ENCODE measurements around the gene DNAH12. TPM values are rescaled to one million over a fixed set of nuclear protein-coding genes. Genes with fewer than 3 reads are reported as not detected.

Gene DNAH12
- polyA plus RNA-seq, 1 of the 3 experiments (the other 2 are of a cell fraction): 0.03 TPM

DNA sequence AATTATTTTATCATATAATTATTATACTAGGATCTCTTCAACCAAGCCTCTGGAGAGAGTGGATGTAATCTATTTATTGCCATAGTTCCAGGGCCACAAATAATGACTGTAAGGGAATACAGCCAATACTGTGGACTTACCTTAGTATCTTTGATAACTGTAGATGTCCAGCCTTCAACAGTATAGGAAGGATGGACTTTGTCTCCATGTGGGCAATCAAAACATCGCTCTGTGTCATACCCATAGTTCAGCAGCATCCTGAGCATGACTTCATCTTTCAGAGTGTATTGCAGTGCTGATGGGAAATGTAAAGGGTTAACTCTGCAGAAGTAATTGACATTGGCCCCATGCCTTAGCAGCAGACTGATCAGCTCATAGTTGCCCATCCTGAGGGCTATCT is 265.9 kb downstream of the DNAH12 start:
- Histone ChIP-seq H3K27me3 (ENCODE audit: insufficient read depth) (no peaks in the 10 kb centered on the region), H4K20me1 (ENCODE audit: insufficient read depth) (no peaks in the 10 kb centered on the region), H3K4me3 (ENCODE audit: low read depth in 2 of 2, low read length in 1 of 2) (no peak overlapping the region), H2AFZ (ENCODE audit: low read depth) (no peak overlapping the region), H3K9me2 (no peaks in the 10 kb centered on the region), H3K9ac (no peak overlapping the region), H3K79me2 (ENCODE audit: insufficient read depth) (no peaks in the 10 kb centered on the region; the same call in 1 of the 2 replicates), H3K4me1 (ENCODE audit: control insufficient read depth in 1 of 2, insufficient read depth in 2 of 2, low read depth in 1 of 2, low read length in 1 of 2) (no peaks in the 10 kb centered on the region; a peak in 1 of 4 replicates), H3F3A (replicated peaks; ENCODE audit: insufficient read depth) (no peaks in the 10 kb centered on the region), H3K4me2 (no peak overlapping the region), H3K36me3 (replicated peaks in 1 of 2; ENCODE audit: control insufficient read depth in 1 of 2, insufficient read depth in 2 of 2, low read length in 1 of 2) (peaks cover 6 to 16% of the 10 kb centered on the region in 2 experiments), H3K9me3 (no peaks in the 10 kb centered on the region), H3K27ac (ENCODE audit: low read depth in 2 of 2, low read length in 1 of 2) (no peak overlapping the region)
- TF ChIP-seq, protein P1, sequence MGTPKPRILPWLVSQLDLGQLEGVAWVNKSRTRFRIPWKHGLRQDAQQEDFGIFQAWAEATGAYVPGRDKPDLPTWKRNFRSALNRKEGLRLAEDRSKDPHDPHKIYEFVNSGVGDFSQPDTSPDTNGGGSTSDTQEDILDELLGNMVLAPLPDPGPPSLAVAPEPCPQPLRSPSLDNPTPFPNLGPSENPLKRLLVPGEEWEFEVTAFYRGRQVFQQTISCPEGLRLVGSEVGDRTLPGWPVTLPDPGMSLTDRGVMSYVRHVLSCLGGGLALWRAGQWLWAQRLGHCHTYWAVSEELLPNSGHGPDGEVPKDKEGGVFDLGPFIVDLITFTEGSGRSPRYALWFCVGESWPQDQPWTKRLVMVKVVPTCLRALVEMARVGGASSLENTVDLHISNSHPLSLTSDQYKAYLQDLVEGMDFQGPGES (IDR thresholded peaks at IDR 0.05; ENCODE audit: low read depth, low read length): no peak
- TF ChIP-seq, protein P2, sequence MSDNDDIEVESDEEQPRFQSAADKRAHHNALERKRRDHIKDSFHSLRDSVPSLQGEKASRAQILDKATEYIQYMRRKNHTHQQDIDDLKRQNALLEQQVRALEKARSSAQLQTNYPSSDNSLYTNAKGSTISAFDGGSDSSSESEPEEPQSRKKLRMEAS (IDR thresholded peaks at IDR 0.05; ENCODE audit: low read depth): no peak
- no peak for TF ChIP-seq RFX5 (IDR thresholded peaks at IDR 0.05; ENCODE audit: low read length)
- TF ChIP-seq EP300 (IDR thresholded peaks at IDR 0.05; ENCODE audit: borderline replicate concordance in 1 of 2, low read depth in 1 of 2, low read length in 1 of 2): no peak
- no peak for DNase-seq
- 100% methylated on average over 1 of the region's 1 CpG for WGBS (ENCODE audit: low lambda C conversion rate)
- ChIA-PET CTCF (no interaction called here), POLR2A (no interaction called here)

DNA sequence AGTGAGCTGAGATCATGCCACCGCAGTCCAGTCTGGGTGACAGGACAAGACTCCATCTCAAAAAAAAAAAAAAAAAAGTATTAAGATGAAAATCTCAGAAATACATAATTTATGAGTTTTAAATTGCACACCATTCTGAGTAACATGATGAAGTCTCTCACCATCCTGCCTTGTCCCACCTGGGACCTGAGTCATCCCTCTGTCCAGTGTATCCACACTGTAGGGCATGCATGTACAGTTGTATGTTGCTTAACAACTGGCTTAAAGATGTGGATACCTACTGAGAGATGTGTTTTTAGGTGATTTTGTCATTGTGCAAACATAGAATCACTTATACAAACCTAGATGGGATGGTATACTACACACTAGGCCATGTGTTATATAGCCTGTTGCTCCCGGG is 268.8 kb downstream of the DNAH12 start:
- Histone ChIP-seq H3F3A (replicated peaks; ENCODE audit: insufficient read depth) (no peaks in the 10 kb centered on the region), H4K20me1 (ENCODE audit: insufficient read depth) (no peaks in the 10 kb centered on the region), H3K4me3 (ENCODE audit: low read depth in 2 of 2, low read length in 1 of 2) (no peak overlapping the region), H3K4me2 (no peak overlapping the region), H2AFZ (ENCODE audit: low read depth) (no peak overlapping the region), H3K9me2 (no peaks in the 10 kb centered on the region), H3K27ac (ENCODE audit: low read depth in 2 of 2, low read length in 1 of 2) (no peak overlapping the region), H3K27me3 (ENCODE audit: insufficient read depth) (no peaks in the 10 kb centered on the region), H3K9me3 (no peaks in the 10 kb centered on the region), H3K36me3 (replicated peaks in 1 of 2; ENCODE audit: control insufficient read depth in 1 of 2, insufficient read depth in 2 of 2, low read length in 1 of 2) (peaks cover 27 to 37% of the 10 kb centered on the region in 2 experiments), H3K4me1 (ENCODE audit: control insufficient read depth in 1 of 2, insufficient read depth in 2 of 2, low read depth in 1 of 2, low read length in 1 of 2) (no peaks in the 10 kb centered on the region), H3K79me2 (ENCODE audit: insufficient read depth) (no peaks in the 10 kb centered on the region; the same call in 1 of the 2 replicates), H3K9ac (no peak overlapping the region)
- TF ChIP-seq JUND (IDR thresholded peaks at IDR 0.05) (no peak), EP300 (IDR thresholded peaks at IDR 0.05; ENCODE audit: borderline replicate concordance in 1 of 2, low read depth in 1 of 2, low read length in 1 of 2) (no peak), NRF1 (IDR thresholded peaks at IDR 0.05; ENCODE audit: low read depth, low read length) (no peak)
- TF ChIP-seq, protein P2 (IDR thresholded peaks at IDR 0.05; ENCODE audit: low read depth): no peak
- ChIA-PET POLR2A (no interaction called here), CTCF (no interaction called here)
- no peak for DNase-seq
- 96% methylated on average over 2 of the region's 2 CpGs for WGBS (ENCODE audit: low lambda C conversion rate)

GRCh38 chr3:57274845-57275244 is 269.3 kb downstream of the DNAH12 start:
- H3K9ac ChIP-seq: no peak overlapping the region
- H3K4me3 ChIP-seq (ENCODE audit: low read depth in 2 of 2, low read length in 1 of 2): no peak overlapping the region
- ChIA-PET CTCF (no interaction called here), POLR2A (no interaction called here)
- no peaks in the 10 kb centered on the region for H3K27me3 ChIP-seq (ENCODE audit: insufficient read depth)
- WGBS (ENCODE audit: low lambda C conversion rate): 100% methylated on average over 6 of the region's 6 CpGs
- H3K9me2 ChIP-seq: no peaks in the 10 kb centered on the region
- no peak overlapping the region for H2AFZ ChIP-seq (ENCODE audit: low read depth)
- TF ChIP-seq JUND (IDR thresholded peaks at IDR 0.05) (no peak), TCF12 (IDR thresholded peaks at IDR 0.05) (no peak)
- H4K20me1 ChIP-seq (ENCODE audit: insufficient read depth): no peaks in the 10 kb centered on the region
- H3K9me3 ChIP-seq: no peaks in the 10 kb centered on the region
- H3K79me2 ChIP-seq (ENCODE audit: insufficient read depth): no peaks in the 10 kb centered on the region; the same call in 1 of the 2 replicates
- no peak overlapping the region for H3K4me2 ChIP-seq
- peaks cover 33 to 42% of the 10 kb centered on the region in 2 experiments for H3K36me3 ChIP-seq (replicated peaks in 1 of 2; ENCODE audit: control insufficient read depth in 1 of 2, insufficient read depth in 2 of 2, low read length in 1 of 2)
- DNase-seq: no peak
- no peaks in the 10 kb centered on the region for H3K4me1 ChIP-seq (ENCODE audit: control insufficient read depth in 1 of 2, insufficient read depth in 2 of 2, low read depth in 1 of 2, low read length in 1 of 2)
- H3K27ac ChIP-seq (ENCODE audit: low read depth in 2 of 2, low read length in 1 of 2): no peak overlapping the region
- no peaks in the 10 kb centered on the region for H3F3A ChIP-seq (replicated peaks; ENCODE audit: insufficient read depth)
